Fibroblast of skin of scalp (primary cell): Measurements from ENCODE around the gene LBH.

Source experiments
- DNase-seq: peaks from one replicate; pipeline ENCODE4 v3.0.0-alpha.2; 2013

Gene LBH

DNA sequence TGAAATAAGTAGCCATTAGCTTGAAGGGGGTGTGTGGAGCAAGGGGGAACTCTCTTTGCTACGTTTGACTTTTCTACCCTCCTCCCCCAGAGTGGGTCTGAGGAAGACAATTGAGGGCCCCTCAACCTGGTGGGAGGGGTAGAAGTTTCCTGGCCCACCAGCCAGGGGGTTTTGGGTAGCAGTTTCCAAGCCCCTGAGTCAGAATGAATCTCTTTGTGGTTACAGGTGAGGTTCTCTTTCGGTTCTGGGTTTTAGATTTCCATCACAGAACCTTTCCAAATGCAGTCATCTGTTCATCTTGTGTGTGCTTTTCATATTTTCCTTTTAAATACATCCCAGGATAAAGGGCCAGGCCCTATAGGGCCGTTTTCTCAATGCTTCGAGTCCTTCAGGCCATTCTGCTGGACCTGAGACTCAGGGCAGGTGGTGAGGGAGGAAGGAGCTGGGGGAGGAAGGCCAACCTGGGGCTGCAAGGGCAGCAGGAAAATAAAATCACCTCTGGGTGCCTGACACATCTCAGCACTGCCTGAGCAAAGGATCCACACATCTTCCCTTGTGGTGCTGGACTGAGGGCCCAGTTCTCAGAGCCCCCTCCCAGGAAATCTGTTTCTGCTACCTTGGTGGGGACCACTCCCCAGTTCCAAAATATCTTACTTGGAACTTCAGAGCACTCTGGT lies 4.7 kb downstream of the LBH start:
- no peak for DNase-seq

DNA sequence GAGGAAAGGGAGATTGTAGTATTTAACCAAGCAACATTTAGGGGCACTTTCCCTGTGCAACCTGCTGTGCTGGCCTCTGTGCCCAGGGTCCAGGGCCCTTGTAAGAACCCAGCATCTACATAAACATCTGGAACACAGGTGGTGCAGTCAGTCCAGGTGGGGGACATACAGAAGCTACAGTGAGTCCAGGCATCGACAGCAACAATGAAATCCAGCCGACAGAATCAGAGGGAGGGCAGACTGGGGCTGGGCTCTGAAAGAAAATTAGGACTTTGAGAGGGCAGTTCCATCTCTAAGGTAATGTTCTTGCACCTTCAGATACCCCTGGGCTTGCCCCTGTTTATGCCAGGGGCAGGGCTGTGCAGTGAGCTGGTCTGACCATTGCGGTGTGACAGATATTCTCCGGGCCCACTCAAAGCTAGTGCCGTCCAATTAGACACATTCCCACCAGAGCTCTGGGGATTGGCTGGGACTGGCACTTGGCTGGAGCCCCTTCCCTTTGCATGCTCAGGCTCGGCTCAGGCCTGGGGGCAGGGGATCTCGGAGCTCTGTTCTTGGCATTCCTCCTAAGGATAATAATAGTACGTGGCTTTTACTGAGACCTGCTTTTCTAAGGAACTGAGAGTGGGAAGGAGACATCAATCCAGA lies 5.4 kb downstream of the LBH start:
- no peak for DNase-seq

DNA sequence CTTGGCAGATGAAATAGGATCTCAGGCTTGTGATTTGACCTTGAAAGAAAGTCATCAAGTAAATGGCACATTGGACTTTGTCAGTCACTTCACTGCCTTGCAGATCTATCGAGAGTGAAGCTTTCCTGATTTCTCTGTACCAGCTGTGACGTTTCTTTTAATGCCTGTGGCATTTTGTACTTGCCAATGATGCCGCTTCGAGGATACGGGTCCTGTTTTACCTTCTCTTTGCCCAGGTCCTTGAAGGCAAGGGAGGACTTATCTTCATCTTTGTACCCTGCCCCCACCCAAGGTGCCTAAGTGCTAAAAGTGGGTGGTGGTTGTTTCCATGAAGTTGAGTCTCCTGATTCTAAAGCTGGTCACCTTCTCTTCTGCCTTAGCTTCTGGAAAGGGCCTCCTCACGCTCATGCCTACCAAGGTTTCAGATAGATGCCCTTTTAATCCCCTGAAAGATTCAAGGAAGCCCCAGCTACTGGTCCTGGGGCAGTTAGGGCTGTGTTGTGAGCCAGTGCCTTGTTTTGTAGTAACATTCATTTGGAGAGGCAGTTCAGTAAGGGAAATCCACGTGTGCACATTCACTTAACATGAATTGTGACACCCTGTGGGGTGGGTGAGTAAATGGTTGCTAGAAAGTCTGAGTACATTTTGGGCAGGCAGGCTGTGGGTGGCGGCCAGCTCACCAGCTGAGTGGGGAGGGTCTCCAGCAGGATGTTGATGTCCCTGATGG lies 6.1 kb downstream of the LBH start:
- DNase-seq: peak; percentile 46

DNA sequence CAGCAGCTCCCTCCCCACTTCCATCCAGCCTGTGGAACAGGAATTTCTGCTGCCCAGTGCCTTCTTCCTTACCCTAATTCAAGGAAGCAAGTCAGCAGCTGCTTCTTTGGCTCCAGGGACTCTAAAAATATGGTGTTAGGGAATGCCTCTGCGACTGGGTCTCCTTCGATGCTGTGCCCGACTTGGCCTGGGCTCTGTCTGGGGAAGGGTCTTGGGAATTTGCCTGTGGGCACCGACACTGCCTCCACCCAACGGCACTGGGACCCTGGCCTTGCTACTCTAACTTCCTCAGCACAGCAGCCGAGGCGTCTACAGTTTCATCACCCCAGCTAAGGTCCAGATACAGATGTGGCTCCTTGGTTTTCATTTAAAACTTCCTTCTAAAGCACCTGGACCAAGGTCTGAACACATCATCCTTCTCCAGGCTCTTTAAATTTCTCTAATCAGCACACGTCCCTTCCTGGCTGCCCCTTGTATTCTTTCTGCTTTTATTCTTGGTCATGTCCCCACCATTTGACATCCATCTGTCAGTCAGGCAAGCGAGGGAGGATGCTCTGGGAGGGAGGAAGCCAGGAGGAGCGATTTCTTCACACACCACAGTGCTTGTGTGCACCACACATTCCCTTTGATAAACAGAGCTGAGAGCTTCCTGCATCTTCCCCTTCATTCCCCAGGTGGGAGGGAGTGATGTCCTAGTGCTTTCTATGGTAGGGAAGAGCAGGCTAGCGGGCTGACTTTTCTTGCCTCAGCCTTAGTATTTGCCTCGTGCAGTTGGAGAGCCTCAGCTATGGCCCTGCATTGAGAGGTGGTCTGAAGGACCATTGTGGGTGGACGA lies 6.8 kb downstream of the LBH start:
- no peak for DNase-seq

DNA sequence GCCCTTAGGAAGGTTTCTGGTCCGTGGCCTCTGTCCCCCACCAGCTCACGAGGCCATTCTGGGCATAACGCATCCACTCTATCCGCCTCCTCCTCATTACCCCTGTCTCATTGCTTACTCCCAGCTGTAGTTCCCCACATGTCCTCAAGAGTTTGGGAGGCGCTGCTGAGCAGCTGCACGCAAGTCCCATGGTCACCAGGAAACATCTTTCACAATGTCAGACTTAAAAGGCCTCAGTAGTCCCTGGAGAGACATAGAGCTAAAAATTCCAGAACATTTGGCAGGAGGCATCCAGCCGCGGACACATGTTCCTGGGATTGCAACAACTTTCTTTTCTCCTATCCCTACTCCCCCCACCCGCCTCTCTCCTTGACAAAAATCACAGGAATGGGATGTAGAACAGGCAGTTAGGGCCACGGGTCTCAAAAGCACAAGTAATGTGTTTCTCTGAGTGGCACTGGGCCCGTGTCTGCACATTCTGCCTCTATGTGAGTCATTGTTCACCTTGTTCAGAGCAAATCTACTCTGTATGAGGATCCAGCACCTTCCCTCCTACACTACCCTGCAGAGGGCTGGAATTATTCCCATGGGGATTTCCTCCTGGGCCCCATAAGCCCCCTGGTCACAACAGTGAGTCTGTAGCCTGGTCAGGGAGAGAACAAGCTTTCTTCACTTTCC lies 8.1 kb downstream of the LBH start:
- peak; percentile 96 for DNase-seq

DNA sequence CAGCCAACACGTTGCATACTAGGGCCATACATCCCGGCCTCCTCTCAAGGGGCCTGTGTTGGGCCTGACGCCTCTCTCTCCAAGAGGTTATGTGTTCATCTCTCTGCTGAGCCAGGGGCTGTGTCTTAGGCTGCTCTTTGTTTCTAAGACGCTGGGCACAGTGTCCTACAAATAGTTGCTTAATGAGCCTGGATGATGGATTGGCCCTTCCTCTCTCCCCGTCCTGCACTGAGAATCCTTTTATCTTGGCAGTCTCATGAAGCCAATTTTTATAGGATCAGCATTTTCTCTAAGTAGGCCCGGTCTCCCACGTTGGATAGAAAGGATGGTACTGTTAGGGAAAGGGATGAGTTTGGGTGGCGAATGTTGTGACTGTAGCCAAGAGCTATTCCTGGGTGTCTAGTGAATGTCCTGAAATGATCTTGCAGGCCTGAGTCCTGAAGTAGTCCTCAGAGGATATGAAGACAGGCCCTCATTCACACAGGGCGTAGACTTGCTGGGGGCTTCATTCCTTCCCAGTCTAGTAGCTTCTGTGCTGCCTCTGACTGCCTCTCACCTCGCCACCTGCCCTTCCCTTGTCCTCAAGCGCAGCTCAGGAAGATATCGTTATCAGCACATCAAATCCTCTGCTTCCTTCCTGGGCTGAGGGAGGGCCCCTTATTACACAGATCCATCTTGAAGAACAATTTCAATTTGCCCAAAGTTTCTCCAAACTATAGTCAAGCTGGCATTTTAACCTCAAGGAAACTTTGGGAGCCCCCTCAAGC lies 8.8 kb downstream of the LBH start:
- no peak for DNase-seq

DNA sequence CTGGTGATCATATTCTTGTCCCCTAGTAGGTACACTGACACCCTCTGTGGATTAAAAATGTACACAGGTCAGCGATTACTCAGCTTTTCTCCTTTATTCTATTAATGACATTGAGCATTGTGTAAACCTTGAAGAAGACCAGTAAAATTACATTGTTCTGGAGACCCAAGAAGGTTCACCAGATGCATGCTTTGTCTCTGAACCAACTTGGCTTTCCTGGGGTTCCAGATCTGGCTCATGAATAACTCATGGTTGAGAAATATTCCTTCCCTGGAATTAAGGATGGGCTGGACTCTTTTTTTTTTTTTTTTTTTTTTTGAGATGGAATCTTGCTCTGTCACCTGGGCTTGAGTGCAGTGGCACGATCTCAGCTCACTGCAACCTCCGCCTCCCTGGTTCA lies 11.9 kb downstream of the LBH start:
- no peak for DNase-seq

DNA sequence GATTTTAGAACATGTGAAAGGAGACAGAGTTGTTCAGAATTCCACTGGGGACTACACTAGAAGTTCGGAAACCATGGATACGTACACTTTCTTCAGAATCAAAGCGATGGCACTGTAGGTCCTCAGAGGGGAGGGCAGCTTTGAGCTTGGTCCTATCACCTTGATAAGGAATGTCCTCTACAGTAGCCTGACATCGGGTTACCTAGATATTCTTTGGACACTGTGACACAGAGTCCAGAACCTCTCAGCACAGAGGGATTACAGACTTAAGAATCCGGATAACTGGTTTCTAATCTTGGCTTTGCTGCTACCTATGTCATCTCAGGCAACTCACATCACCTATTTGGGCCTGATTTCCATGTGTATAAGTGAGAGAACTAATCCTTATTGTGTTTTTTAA lies 14.0 kb downstream of the LBH start:
- no peak for DNase-seq

DNA sequence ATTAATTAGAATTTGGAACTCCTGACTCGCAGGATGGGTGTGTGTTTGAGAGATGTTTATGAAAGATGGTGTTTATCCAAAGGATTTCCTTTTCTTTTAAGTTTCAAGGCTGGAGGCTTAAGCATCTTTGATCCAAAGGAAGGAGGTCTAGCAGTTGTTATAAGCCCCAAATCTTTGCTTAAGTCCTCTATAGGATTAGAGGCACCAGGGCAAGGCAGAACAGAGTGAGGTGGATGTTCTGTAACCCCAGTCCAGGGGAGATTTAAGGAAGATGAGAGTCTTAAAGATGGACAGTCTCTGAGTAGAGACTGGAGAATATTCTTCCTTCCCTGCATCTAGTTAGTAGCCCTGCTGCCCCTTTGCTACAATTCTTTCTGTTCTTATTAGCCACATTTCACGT lies 17.5 kb downstream of the LBH start:
- no peak for DNase-seq

DNA sequence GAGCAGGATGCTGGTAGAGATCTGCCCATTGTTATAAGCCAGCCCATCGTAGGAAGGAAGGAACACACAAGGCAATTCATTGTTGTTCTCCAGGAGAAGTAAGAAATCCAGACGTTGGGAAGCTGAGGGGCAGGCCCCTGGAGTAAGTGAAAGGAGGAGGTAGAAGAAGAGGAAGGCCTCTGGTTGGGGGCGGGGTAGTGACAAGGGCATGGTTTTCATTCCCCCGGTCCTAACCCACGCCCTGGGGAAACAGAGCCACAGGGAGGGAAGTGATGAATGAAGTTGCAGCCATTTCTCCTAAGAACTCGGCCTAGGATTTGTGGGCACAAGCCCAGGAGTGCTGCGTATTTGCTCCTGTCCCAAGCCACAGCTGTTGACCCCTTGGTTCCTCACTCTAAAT lies 18.0 kb downstream of the LBH start:
- DNase-seq: no peak

DNA sequence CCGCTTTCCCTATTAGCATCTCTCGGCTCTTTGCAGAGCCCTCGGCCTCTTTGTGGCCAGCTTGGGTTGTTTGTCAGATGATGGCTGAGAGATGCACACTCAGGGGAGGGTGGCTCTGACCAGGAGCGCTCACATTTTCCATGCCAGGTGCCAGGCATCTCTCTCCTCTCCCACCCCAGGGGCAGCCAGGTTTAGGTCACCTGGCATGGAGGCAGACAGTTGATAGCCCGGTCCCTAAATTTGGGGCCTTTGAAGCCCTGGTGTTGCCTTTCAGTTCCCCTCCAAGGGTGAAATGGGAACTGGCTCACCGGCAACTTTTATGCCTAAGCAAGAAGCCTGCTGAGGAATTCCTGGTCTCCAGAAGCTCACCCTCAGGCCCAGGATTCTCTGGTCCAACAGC lies 19.1 kb downstream of the LBH start:
- no peak for DNase-seq

DNA sequence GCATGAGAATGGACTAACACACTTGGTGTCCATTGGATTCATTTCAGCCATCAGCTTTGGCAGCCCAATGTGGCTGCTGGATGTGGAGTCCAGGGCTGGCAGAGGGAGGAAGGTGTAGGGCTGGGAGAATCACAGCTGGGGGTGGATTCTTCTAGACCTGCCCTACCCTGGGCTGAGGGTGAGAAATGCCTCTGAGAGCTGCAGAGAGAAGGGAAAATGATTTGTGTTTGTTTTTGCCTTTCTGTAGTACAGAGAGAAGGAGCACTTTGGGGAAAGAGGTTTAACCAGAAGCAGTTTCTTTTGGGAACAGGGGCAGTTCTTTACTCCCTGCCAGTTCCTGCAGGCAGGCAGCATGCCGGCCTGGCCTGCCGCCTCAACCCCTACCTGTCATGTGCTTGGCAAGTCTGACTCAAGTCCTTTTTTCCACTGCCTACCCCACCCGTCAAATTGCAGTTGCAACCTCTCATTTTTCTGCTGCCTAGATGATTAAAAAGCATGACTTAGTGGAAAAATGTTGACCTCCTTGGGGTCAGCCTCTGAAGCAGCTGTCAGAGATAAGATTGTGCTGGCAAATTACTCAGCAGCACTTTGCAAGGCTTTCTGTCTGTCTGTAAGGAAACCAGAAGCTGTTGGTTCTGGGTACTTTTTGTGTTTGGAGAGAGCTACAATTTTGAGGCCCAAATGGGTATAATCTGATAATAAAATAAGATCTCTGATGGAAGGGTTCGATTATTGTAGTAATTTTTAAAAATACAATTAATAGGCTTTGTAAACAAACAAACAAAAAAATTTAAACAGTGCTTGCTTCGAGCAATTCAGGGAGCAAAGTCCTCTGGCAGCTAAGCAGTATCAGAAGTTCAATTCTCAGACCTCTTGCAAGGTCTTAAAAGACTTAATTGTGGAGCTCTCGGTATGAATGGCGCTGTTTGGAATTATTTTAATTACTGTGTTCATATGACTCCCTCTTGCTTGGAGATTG lies 21.7 kb downstream of the LBH start:
- DNase-seq: peak; percentile 57

DNA sequence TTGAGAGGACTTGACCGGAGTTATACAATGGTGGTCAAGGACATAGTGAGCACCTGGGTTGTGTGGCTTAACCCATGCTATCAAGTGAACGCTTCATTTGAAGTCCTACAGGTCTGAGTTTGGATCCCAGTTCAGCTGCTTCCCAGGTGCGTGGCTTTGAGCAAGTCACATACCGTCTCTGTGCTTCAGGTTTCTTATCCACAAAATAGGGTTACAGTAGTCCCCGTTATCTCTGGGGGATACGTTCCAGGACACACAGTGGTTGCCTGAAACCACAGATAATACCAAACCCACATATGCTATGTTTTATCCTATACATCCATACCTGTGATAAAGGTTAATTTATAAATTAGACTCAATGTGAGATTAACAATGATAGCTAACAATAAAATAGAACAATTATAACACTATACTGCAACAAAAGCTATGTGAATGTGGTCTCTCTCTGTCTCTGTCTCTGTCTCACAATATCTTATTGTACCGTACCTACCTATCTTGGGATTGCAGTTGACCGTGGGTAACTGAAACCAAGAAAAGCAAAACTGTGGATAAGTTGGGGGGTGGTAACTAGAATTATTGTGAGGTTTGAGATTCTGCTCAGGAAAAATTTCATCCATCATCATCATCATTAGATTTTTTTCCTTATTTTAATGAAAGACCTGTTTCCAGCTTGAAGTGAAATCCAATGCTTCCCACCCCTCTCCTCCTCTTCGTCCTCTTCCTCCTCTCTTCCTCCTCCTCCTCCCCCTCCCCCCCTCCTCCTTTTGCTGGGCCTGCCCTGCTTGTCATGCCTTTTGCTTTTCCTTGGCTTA lies 22.7 kb downstream of the LBH start:
- DNase-seq: no peak

DNA sequence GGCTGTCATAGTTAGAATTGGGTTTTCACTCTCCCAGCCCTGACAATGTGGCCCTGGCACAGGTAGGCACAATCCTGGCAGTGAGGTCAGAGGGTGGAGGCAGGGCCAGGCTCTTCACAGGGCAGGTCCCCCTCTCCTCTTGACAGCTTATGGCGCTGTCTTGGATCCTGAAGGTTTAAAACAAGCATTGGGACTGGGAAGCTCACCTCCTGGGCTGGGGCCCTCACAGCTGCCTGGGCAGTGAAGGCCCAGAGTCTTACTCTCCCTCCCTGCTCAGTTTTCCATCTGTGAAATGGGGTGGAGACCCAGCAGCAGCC lies 23.3 kb downstream of the LBH start:
- DNase-seq: no peak

DNA sequence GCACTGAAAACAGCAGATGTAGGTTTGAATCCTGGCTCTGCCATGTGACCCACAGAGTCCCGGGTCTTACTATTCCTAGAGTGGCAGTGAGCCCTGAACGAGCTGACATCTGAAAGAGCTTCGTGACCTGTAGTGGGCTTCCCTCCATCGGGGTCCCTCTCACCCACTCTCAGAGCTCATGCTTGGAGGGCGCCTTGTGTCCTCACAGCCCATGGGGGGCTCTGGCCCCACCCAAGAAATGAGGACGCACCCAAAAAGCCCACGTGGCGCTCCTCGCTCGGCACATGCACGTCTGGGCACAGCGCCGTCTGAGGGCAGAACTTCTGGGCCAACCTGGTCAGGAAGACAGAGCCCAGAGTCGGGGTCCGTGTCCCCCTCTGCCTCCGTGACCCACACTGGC lies 23.7 kb downstream of the LBH start:
- no peak for DNase-seq

DNA sequence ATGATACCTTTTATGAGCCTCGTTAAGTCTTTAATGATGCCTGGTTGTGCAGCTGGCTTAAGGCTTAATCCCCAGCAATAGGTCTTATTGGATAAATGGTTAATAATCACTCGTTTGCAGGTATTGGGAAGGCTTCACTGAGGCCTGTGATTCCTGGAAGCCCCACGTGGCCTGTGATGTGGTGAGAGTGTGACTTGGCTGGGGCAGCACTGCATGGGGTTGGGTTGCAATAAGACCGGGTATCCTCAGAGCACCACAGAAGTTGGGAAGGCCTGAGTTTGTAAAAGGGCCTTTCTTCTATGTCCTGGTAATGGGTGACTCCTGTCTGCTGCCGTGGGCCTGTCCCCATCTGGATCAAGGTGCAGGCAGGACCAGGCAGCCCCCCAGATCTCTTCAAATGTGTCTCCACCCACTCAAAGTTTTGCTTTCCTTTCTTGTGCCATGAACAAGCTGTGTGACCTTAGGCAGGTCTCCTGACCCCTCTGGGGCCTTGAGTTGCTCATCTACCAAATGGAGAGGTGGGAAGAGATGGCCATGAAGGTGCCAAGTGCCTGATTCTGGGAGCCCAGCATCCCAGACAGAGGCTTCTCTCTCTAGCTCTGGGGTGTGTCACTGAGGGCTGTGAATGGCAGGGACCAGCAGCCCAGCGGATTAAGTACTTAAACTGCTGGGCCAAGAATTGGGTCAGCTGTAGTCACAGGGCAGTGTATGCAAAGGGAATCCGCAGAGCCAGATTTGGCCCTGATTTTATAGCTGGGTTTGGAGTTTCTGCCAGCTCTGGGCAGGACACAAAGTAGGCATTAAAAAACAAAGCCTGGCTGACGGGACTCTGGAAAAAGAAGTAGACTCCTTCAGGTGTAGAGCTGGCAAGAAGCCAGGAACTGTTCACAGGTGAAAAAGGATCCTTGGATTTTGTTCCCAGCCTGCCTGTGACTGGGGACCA lies 24.4 kb downstream of the LBH start:
- no peak for DNase-seq

DNA sequence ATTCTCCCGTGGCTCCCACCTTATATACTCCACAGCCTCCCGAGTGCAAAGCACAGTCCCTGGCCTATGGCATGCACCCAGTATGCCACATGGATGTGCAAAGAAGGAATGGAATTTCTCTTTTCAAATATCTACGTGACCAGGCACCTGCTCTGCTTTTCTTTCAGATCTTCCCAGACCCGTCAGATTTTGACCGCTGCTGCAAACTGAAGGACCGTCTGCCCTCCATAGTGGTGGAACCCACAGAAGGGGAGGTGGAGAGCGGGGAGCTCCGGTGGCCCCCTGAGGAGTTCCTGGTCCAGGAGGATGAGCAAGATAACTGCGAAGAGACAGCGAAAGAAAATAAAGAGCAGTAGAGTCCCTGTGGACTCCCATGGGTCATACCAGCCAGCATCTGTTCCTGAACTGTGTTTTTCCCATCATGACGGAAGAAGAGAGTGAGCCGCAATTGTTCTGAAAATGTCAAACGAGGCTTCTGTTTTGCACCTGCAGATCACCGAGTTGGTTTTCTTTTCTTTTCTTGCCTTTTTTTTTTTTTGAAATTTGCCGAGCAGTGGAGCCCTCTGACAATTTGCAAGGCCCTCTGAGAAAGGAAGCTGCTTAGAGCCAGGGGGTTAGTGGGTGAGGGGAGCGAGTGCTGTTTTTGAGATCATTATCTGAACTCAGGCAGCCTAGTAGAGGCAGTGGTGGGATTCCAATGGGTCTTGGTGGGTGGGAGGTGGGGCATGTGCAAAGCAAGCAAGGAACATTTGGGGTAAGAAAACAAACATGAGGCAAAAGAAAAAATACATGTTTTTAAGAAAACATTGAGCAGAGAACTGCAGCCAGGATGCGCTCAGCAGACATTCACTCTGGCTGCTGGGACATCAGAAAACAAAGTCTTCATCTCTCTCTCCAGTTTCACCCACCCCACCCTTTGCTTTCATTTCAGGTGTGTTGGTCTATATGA lies 26.2 kb downstream of the LBH start:
- DNase-seq: no peak
